ENCODE measurements around the gene PRSS48.
"Not testable (repeated sequence)": the region's sequence is repeated elsewhere in the genome, so short reads cannot be mapped to it uniquely, and the experiment has no call there.

The PRSS48 gene, protein sequence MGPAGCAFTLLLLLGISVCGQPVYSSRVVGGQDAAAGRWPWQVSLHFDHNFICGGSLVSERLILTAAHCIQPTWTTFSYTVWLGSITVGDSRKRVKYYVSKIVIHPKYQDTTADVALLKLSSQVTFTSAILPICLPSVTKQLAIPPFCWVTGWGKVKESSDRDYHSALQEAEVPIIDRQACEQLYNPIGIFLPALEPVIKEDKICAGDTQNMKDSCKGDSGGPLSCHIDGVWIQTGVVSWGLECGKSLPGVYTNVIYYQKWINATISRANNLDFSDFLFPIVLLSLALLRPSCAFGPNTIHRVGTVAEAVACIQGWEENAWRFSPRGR

DNA sequence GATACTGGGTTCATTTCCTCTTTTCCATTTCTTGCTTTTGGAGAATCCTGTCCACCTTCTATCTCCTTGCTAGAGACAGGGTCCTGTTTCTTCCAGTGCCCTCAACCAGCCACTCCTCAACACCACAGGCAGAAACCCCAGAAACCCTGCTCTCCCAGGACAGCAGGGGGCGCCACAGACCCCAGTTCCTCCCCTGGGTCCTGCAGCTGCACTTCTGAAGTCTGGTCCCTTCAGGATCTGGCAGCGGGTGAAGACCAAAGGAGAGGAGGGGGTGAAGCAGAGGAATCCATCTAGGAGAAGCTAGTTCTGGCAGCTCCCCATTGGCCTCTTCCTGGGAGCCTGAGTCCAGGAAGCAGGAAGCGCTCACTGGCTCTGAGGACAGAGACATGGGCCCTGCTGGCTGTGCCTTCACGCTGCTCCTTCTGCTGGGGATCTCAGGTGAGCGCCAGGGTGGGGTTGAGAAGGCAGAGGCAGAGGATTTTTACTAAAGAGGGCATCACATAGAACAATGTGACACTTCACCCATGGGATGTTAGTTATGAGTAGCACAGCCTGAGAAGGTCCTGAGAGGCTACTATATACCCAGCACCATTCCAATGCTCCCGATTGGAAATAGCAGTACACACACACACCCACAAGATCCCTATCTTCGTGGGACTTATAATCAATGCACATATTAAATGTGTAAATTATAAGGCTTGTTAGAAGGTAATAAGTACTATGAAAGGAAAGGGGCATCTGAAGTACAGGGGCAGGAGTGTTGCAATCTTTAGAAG is at the start of gene PRSS48:
PRSS48 (plus strand) TSS at position 375 of the 776 bp plus-strand sequence; CDS start at position 387, 12 bp downstream.
- peak; percentile 67 for DNase-seq (ENCODE audit: low spot score)

DNA sequence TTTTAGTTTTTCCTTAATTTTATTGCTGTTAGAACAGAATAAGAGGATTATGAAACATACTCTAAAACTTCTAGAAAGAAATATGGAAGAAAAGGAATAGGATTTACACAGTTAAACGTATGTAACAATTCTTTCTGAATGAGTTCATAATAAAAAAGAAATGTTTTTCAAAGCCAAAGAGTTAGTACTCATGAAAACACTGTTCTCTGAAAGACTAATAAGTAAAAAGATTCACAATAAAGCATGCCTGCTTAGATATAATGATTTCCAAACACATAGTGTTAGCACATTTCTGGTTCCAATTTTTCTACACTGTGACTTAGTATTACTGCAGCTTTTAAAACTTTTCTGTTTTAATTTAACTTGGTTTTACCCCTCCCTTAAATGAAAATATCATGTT is 49.8 kb upstream of the PRSS48 start:
- no peak for DNase-seq (ENCODE audit: low spot score)

DNA sequence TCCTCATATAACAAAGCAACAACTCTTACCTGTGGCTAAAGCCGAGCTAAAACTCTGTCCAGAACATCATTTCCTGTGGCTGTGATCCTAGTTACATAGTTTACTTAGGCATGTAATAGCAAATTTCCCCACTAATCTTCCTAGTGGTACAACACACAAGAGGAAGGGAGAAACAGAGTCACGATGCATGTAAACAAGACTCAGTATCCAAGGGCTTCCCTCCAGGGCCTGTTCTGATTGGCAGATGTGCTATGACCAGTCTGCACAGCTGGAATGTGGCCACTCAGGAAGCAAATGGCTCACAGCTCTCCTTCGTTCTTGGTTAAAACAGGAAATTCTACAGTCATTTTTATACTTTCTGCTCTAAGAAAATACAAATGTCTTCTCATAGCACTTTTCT is 49.2 kb upstream of the PRSS48 start:
- peak; percentile 84 for DNase-seq (ENCODE audit: low spot score)

GRCh38 chr4:151228189-151229119 is 48.5 kb upstream of the PRSS48 start:
- no peak for DNase-seq (ENCODE audit: low spot score)

GRCh38 chr4:151231915-151232595 is 44.9 kb upstream of the PRSS48 start:
- no peak for DNase-seq (ENCODE audit: low spot score)

DNA sequence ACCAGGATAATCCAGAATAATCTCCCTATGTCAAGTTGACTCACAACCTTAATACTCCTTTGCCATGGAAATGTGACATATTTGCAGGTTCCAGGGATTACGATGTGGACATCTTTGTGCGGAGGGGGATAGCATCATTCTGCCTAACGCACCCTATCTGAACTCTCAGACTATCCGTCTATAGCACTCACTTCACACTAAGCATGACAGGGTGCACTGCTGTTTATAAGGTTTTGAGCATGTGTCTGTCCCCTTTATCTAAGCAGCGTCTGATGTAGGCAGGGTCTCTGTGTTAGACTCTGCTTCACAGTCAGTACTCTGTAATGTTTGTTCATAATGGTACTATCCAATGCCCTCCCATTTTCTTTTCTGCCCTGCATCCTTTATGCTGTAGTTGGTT is 43.4 kb upstream of the PRSS48 start:
- DNase-seq (ENCODE audit: low spot score): no peak

DNA sequence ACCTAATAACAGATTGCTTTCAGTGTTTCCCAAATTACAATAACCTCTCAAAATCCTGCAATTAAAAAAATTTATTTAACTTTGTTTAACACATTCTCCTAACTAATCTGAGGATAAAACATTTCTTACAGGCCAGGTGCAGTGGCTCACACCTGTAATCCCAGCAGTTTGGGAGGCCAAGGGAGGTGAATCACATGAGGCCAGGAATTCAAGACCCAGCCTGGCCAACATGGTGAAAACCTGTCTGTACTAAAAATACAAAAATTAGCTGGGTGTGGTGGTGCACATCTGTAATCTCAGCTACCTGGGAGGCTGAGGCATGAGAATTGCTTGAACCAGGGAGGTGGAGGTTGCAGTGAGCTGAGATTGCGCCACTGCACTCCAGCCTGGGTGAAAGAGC is 41.6 kb upstream of the PRSS48 start:
- DNase-seq (ENCODE audit: low spot score): not testable (repeated sequence)

DNA sequence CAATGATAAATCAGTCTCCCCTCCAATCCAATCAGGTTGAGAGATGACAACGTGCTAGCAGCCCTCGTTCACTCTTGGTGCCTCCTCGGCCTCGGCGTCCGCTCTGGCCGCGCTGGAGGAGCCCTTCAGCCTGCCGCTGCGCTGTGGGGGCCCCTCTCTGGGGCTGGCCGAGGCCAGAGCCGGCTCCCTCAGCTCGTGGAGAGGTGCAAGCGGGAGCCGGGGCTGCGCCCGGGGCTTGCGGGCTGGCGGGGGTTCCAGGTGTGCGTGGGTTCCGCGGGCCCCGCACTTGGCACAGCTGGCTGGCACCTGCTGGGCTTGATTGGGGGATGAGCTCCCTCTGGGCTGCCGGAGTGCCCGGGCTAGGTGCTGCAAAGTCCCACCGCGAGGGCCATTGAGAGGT is 40.9 kb upstream of the PRSS48 start:
- DNase-seq (ENCODE audit: low spot score): no peak

DNA sequence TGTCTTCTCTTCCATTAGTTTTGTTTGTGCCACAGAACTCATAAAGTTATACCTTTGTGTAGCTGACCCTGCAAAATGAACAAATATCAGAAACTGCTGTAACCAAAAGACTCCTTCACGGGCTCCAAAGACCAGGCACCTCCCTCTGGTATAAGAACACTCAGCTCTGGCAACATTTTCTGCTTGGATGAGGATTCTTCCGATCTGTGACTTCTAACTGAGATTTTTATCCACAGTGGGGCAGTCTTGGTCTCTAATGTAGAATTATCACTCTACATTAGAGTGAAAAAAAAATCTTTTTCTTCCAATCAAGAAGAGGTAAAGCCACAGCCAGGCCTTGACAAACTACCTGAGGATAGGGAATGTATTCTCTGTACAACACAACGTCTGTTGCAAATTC is 38.5 kb upstream of the PRSS48 start:
- no peak for DNase-seq (ENCODE audit: low spot score)

- no peak for DNase-seq (ENCODE audit: low spot score)
Measured at GRCh38 chr4:151239608-151240007, 37.4 kb upstream of the PRSS48 start.

- no peak for DNase-seq (ENCODE audit: low spot score)
Measured at GRCh38 chr4:151242305-151242704, 34.7 kb upstream of the PRSS48 start.

DNA sequence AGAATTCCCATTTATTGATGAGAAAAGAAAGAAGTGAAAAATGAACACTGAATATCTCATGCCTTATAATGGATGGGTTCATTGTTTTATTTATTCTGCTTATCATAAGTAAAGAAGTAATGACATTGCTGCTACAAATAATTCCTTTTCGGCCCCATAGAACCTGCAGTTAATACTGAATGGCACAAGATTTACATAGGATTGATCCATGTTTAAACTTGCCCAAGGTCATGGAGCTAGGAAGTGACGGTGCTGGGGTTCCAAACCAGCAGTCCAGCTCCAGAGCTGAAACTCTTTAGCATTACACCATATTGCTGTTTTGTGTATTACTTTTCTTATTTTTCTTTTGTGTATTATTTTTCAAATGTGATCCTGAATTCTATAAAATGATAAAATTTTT is 30.2 kb upstream of the PRSS48 start:
- DNase-seq (ENCODE audit: low spot score): no peak

DNA sequence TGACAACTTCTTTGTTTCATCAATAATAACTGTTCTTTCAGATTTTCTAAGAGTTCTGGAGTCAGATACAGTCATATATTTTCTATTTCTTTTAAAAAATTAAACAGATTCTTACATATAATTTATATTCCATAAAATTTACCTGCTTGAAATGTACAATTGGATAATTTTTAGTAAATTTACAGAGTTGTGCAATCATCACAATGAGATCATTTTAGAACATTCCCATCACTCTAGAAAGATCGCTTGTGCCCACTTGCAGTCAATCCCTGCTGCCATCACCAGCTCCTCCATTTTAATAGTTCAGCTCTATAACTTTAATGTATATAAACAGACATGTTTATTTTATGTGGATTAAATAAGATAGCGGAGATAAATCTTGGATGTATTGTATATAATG is 29.6 kb upstream of the PRSS48 start:
- DNase-seq (ENCODE audit: low spot score): no peak

DNA sequence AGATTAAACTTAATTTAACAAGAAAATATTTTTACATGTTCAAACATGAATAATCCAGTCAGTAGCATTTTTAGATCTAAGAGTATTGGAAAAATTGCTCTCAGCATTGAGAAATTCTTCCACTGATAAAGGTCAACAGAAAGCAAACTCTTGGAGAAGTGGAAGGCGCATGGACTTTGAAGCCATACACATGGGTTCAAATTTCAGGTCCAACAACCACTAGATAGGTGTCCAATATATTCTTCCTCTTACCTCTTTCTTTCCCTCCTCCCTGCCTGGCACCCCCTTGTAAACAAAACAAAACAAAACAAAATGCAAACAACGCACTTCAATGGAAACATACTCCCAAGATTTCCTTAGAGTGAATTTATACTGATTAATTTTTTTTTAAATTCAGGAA is 28.4 kb upstream of the PRSS48 start:
- no peak for DNase-seq (ENCODE audit: low spot score)

- no peak for DNase-seq (ENCODE audit: low spot score)
Measured at GRCh38 chr4:151250706-151251105, 26.3 kb upstream of the PRSS48 start.

- DNase-seq (ENCODE audit: low spot score): no peak
Measured at GRCh38 chr4:151251603-151252304, 25.2 kb upstream of the PRSS48 start.

DNA sequence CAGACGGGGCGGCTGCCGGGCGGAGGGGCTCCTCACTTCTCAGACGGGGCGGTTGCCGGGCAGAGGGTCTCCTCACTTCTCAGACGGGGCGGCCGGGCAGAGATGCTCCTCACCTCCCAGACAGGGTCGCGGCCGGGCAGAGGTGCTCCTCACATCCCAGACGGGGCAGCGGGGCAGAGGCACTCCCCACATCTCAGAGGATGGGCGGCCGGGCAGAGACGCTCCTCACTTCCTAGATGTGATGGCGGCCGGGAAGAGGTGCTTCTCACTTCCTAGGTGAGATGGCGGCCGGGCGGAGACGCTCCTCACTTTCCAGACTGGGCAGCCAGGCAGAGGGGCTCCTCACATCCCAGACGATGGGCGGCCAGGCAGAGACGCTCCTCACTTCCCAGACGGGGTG is 21.7 kb upstream of the PRSS48 start:
- not testable (repeated sequence) for DNase-seq (ENCODE audit: low spot score)

- DNase-seq (ENCODE audit: low spot score): not testable (repeated sequence)
Measured at GRCh38 chr4:151255680-151256079, 21.3 kb upstream of the PRSS48 start.

DNA sequence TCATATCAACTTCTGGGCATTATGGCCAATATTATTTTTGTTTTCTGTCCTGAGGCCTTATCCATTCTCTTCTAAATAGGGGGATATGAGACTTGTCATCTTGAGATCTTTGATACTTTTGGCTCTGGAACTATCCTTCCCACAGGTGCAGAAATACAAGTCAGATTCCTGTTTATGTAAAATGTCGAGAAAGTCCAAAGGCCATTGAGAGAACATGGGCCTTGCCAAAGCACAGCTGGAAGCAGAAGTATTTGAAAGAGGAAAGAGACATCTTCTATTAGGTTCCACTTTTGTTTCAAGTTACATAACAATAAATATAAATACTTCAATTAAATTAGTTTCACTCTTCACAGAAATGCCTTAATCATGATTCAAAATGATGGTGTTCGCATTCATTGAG is 20.8 kb upstream of the PRSS48 start:
- no peak for DNase-seq (ENCODE audit: low spot score)

- no peak for DNase-seq (ENCODE audit: low spot score)
Measured at GRCh38 chr4:151257704-151258103, 19.3 kb upstream of the PRSS48 start.

- no peak for DNase-seq (ENCODE audit: low spot score)
Measured at GRCh38 chr4:151259752-151260151, 17.2 kb upstream of the PRSS48 start.
